H1 (cell line): ENCODE results near the gene CACNB2. TPM values are rescaled to one million over a fixed set of nuclear protein-coding genes. Genes with fewer than 3 reads are reported as not detected.

Experiments
- CTCF ChIA-PET: fragments of 300-600 bp; sonication (Branson Sonifier 250); formaldehyde crosslinking; loops from one replicate; lab custom pipeline; 2021; ENCODE audit not compliant: partially characterized antibody; lab: Charles Lee
- POLR2A ChIA-PET: fragments of 300-600 bp; sonication (Branson Sonifier 250); formaldehyde crosslinking; loops from one replicate; lab custom pipeline; 2021; ENCODE audit warnings: inconsistent platforms; ENCODE audit not compliant: partially characterized antibody; lab: Charles Lee
- DNase-seq, 2 experiments: peaks; one replicate each; pipeline versions ENCODE4 v3.0.0 to v3.0.0-alpha.2; 2010 to 2022; ENCODE audit warnings: low spot score in 2 of 2, low read depth in 1 of 2, mixed read lengths in 1 of 2
- FAIRE-seq: peaks from 2 replicates; lab custom pipeline; 2011; peaks lifted over from hg19 to GRCh38; lab: Jason Lieb, UNC
- H2AFZ ChIP-seq: 2 replicates; pipeline ENCODE4 v1.8.1; 2012; ENCODE audit warnings: low read length, inconsistent platforms
- H2AK5ac ChIP-seq: 2 replicates; pipeline ENCODE4 v1.6.1; 2013; ENCODE audit warnings: low read depth, low read length
- H2BK120ac ChIP-seq: replicated peaks from 2 replicates; pipeline ENCODE3; 2013; ENCODE audit warnings: low read depth, low read length, inconsistent platforms
- H2BK12ac ChIP-seq: 2 replicates; pipeline ENCODE4 v1.6.1; 2013; ENCODE audit warnings: low read depth, low read length
- H2BK15ac ChIP-seq: 2 replicates; pipeline ENCODE4 v1.6.1; 2013; ENCODE audit warnings: low read length
- H2BK20ac ChIP-seq: 2 replicates; pipeline ENCODE4 v1.6.1; 2013; ENCODE audit warnings: low read length
- H2BK5ac ChIP-seq: 2 replicates; pipeline ENCODE4 v1.6.1; 2013; ENCODE audit warnings: low read depth, low read length
- H3K14ac ChIP-seq: 2 replicates; pipeline ENCODE4 v1.6.1; 2013; ENCODE audit warnings: inconsistent platforms; ENCODE audit not compliant: insufficient read length
- H3K18ac ChIP-seq: 2 replicates; pipeline ENCODE4 v1.6.1; 2013; ENCODE audit warnings: low read length; ENCODE audit errors: extremely low read depth
- H3K23ac ChIP-seq: 2 replicates; pipeline ENCODE4 v1.6.1; 2013; ENCODE audit warnings: inconsistent platforms; ENCODE audit not compliant: insufficient read length
- H3K23me2 ChIP-seq: 2 replicates; pipeline ENCODE4 v1.6.1; 2013; ENCODE audit warnings: low read depth, low read length
- H3K27ac ChIP-seq: 2 replicates; pipeline ENCODE4 v1.6.1; 2011; ENCODE audit warnings: low read depth, low read length, inconsistent platforms
- H3K27me3 ChIP-seq, 4 experiments: replicated peaks in 1 of 4; 1 replicate in 1 of 4; 2 replicates in 3 of 4; pipeline versions ENCODE4 v1.6.1 to v1.8.1; 2011 to 2013; ENCODE audit warnings: low read length in 3 of 4, mild to moderate bottlenecking in 3 of 4, inconsistent platforms in 2 of 4, mixed read lengths in 2 of 4, moderate library complexity in 1 of 4; ENCODE audit not compliant: control insufficient read depth in 3 of 4, insufficient read depth in 3 of 4; ENCODE audit errors: extremely low read depth in 1 of 4
- H3K36me3 ChIP-seq, 4 experiments: 2 replicates each; pipeline versions ENCODE4 v1.6.1 to v1.8.1; 2011 to 2013; ENCODE audit warnings: mild to moderate bottlenecking in 4 of 4, low read length in 3 of 4, moderate library complexity in 2 of 4, control low read depth in 1 of 4, inconsistent platforms in 1 of 4; ENCODE audit not compliant: insufficient read depth in 4 of 4, control insufficient read depth in 2 of 4
- H3K4ac ChIP-seq: replicated peaks from 2 replicates; pipeline ENCODE3; 2013; ENCODE audit warnings: low read length, low read depth, mixed read lengths, inconsistent platforms; ENCODE audit not compliant: insufficient read length
- H3K4me1 ChIP-seq, 4 experiments: replicated peaks in 1 of 4; 1 replicate in 1 of 4; 2 replicates in 3 of 4; pipeline versions ENCODE4 v1.6.1 to v1.8.1; 2011 to 2013; ENCODE audit warnings: low read length in 3 of 4, inconsistent platforms in 2 of 4, mixed read lengths in 1 of 4; ENCODE audit not compliant: insufficient read depth in 4 of 4, control insufficient read depth in 3 of 4
- H3K4me2 ChIP-seq, 2 experiments: 2 replicates each; pipeline versions ENCODE4 v1.6.1 to v1.8.1; 2011 to 2013; ENCODE audit warnings: low read depth in 2 of 2, low read length in 2 of 2, control low read depth in 1 of 2, inconsistent platforms in 1 of 2, mild to moderate bottlenecking in 1 of 2; ENCODE audit not compliant: insufficient read depth in 1 of 2
- H3K4me3 ChIP-seq, 4 experiments: fragments of 200-600, 300-600 bp in 1 of 4; sonication (generic), shearing (Covaris generic), sonication (Bioruptor Twin) in 1 of 4; 2 replicates each; pipeline versions ENCODE4 v1.5.1 to v1.8.1; 2011 to 2016; ENCODE audit warnings: low read length in 4 of 4, low read depth in 3 of 4, control low read depth in 2 of 4, inconsistent platforms in 2 of 4, mild to moderate bottlenecking in 2 of 4, mixed read lengths in 1 of 4, moderate library complexity in 1 of 4; ENCODE audit not compliant: insufficient read depth in 2 of 4; ENCODE audit errors: extremely low read depth in 1 of 4
- H3K56ac ChIP-seq: replicated peaks from 2 replicates; pipeline ENCODE3; 2013; ENCODE audit warnings: low read depth, mild to moderate bottlenecking, mixed read lengths, low read length, inconsistent platforms; ENCODE audit not compliant: insufficient read length
- H3K79me1 ChIP-seq: 2 replicates; pipeline ENCODE4 v1.6.1; 2013; ENCODE audit warnings: low read depth, low read length, control low read depth
- H3K79me2 ChIP-seq, 2 experiments: 2 replicates each; pipeline versions ENCODE4 v1.6.1 to v1.8.1; 2012 to 2013; ENCODE audit warnings: low read length in 2 of 2, mild to moderate bottlenecking in 2 of 2, inconsistent platforms in 1 of 2; ENCODE audit not compliant: insufficient read depth in 2 of 2, control insufficient read depth in 1 of 2
- H3K9ac ChIP-seq, 4 experiments: replicated peaks in 1 of 4; 1 replicate in 1 of 4; 2 replicates in 3 of 4; pipeline versions ENCODE4 v1.6.1 to v1.8.1; 2011 to 2013; ENCODE audit warnings: low read depth in 3 of 4, low read length in 3 of 4, control low read depth in 2 of 4, mild to moderate bottlenecking in 2 of 4, moderate library complexity in 2 of 4, inconsistent platforms in 1 of 4; ENCODE audit errors: extremely low read depth in 1 of 4
- H3K9me3 ChIP-seq, 2 experiments: 2 replicates each; pipeline versions ENCODE4 v1.6.1 to v1.8.1; 2012 to 2013; ENCODE audit warnings: mild to moderate bottlenecking in 2 of 2, moderate library complexity in 2 of 2, control low read depth in 1 of 2, inconsistent platforms in 1 of 2, low read depth in 1 of 2, low read length in 1 of 2, mixed read lengths in 1 of 2; ENCODE audit not compliant: insufficient read depth in 2 of 2
- H4K20me1 ChIP-seq, 2 experiments: replicated peaks in 1 of 2; 2 replicates each; pipeline versions ENCODE3 to v1.8.1; 2011 to 2013; ENCODE audit warnings: inconsistent platforms in 2 of 2, low read length in 2 of 2, mild to moderate bottlenecking in 1 of 2; ENCODE audit not compliant: insufficient read depth in 2 of 2, control insufficient read depth in 1 of 2
- H4K5ac ChIP-seq: 2 replicates; pipeline ENCODE4 v1.6.1; 2013; ENCODE audit warnings: low read length, low read depth, mixed read lengths, inconsistent platforms; ENCODE audit not compliant: insufficient read length
- H4K8ac ChIP-seq: 2 replicates; pipeline ENCODE4 v1.8.0; 2013; ENCODE audit warnings: mild to moderate bottlenecking, moderate library complexity, low read length, inconsistent platforms; ENCODE audit not compliant: insufficient read depth; ENCODE audit errors: extremely low read depth
- H4K91ac ChIP-seq: replicated peaks from 2 replicates; pipeline ENCODE3; 2013; ENCODE audit warnings: low read length, mixed read lengths, inconsistent platforms; ENCODE audit not compliant: insufficient read length
- CBX8 ChIP-seq: fragments of 300-800, 300-1000 bp; sonication (generic); IDR thresholded peaks from 2 replicates; pipeline ENCODE4 v1.7.1; 2016; ENCODE audit warnings: low read depth, low read length, borderline replicate concordance
- GTF2F1 ChIP-seq: IDR thresholded peaks from 2 replicates; pipeline ENCODE4 v1.6.1; 2012; ENCODE audit warnings: low read depth, low read length, improper control_type of control experiment, borderline replicate concordance
- POLR2A ChIP-seq, 2 experiments: IDR thresholded peaks; 1 replicate in 1 of 2; 2 replicates in 1 of 2; pipeline ENCODE4 v1.6.1; 2011; ENCODE audit warnings: low read depth in 2 of 2, low read length in 2 of 2, mild to moderate bottlenecking in 2 of 2; ENCODE audit errors: control extremely low read depth in 1 of 2
- POU5F1 ChIP-seq: IDR thresholded peaks from 2 replicates; pipeline ENCODE4 v1.6.1; 2011; ENCODE audit warnings: low read depth, mild to moderate bottlenecking, low read length, moderate library complexity
- TAF1 ChIP-seq: IDR thresholded peaks from 2 replicates; pipeline ENCODE4 v1.6.1; 2011; ENCODE audit warnings: mild to moderate bottlenecking, low read depth, low read length
- WGBS, 2 experiments: shearing (Covaris generic) in 1 of 2; methylation state at CpG; one replicate each; pipeline versions ENCODE4 v1.1.6 to v1.1.7; 2013 to 2015; ENCODE audit warnings: low lambda C conversion rate in 2 of 2, mixed read lengths in 2 of 2, inconsistent platforms in 1 of 2, low coverage in 1 of 2, missing lambda C conversion rate in 1 of 2; ENCODE audit not compliant: insufficient replicate concordance in 2 of 2, insufficient coverage in 1 of 2, insufficient read length in 1 of 2; ENCODE audit errors: extremely low coverage in 1 of 2, missing lambda C conversion rate in 1 of 2; 5-methylcytosine and 5-hydroxymethylcytosine counted together
- polyA plus RNA-seq, 7 experiments: library from polyadenylated mRNA; depleted of rRNA in 3 of 7; stranded (reverse) in 5 of 7; unstranded in 2 of 7; fragments of >200 nt in 5 of 7; fragments of 200-250 nt in 2 of 7; gene quantifications; 1 replicate in 5 of 7; 2 replicates in 1 of 7; 4 replicates in 1 of 7; pipeline versions ENCODE4 v1.2.1 to v1.2.3, GENCODE V29; 2011 to 2013; ENCODE audit warnings: missing spikeins in 2 of 7, mixed read lengths in 2 of 7
- total RNA-seq: library from RNA; stranded (reverse); fragmentation: NEBNext Ultra II Directional; extraction: Animal tissue kit (Norgen Biotek cat#: 25700); gene quantifications from 2 replicates; pipeline ENCODE4 v1.2.1, GENCODE V29; 2021

The CACNB2 gene
- total and polyA plus RNA-seq, 2 of the 8 experiments (the other 6 are each of a cell fraction or from before 2014, with no cell fraction given): 2.4 to 3.2 TPM

GRCh38 chr10:18236756-18237155 is 96.5 kb downstream of the CACNB2 start:
- H3K23me2 ChIP-seq: no peaks in the 10 kb centered on the region
- ChIA-PET POLR2A (no interaction called here), CTCF (interaction anchor here (0.6 to 1.1 kb wide), 2 partner anchors 20 to 161 kb away, joined by 3 read pairs; no protein-coding TSS in a partner anchor)
- no peak overlapping the region for H2AK5ac ChIP-seq
- H3K4me3 ChIP-seq: no peak overlapping the region
- DNase-seq: no peak
- no peak overlapping the region for H2AFZ ChIP-seq
- H3K4me2 ChIP-seq: no peak overlapping the region
- H3K9me3 ChIP-seq: no peaks in the 10 kb centered on the region
- no peak overlapping the region for H2BK15ac ChIP-seq
- 78% methylated on average over 3 of the region's 3 CpGs; no CpG with 5 or more reads in 1 of the 2 experiments for WGBS, 2 experiments
- H3K18ac ChIP-seq: no peak overlapping the region
- no peak overlapping the region for H4K91ac ChIP-seq
- H4K5ac ChIP-seq: no peak overlapping the region
- H2BK20ac ChIP-seq: no peak overlapping the region
- no peak overlapping the region for H2BK12ac ChIP-seq
- no peaks in the 10 kb centered on the region for H3K27me3 ChIP-seq
- H3K14ac ChIP-seq: no peak overlapping the region
- H3K79me2 ChIP-seq: no peaks in the 10 kb centered on the region
- no peaks in the 10 kb centered on the region for H3K36me3 ChIP-seq
- no peaks in the 10 kb centered on the region for H3K79me1 ChIP-seq
- no peak overlapping the region for H2BK5ac ChIP-seq
- H2BK120ac ChIP-seq: no peak overlapping the region
- H4K8ac ChIP-seq: no peak overlapping the region
- no peak overlapping the region for H3K27ac ChIP-seq
- H3K23ac ChIP-seq: no peak overlapping the region
- no peak overlapping the region for H3K4ac ChIP-seq
- no peak overlapping the region for H3K56ac ChIP-seq
- H3K9ac ChIP-seq: no peak overlapping the region
- FAIRE-seq: no peak
- no peaks in the 10 kb centered on the region for H4K20me1 ChIP-seq
- H3K4me1 ChIP-seq: peaks cover 0 to 11% (median 3%) of the 10 kb centered on the region in 4 experiments; a peak in 5 of 7 replicates
- TF ChIP-seq TAF1 (no peak), POU5F1 (no peak), GTF2F1 (no peak), POLR2A (IDR thresholded peaks at IDR 0.05; ENCODE audit: control extremely low read depth in 1 of 2, low read depth in 2 of 2, low read length in 2 of 2) (no peak), CBX8 (no peak)
